GM19372 (cell line): ENCODE data around the gene MRPL18.

Experiments used
- ATAC-seq: cut with Tn5 transposase; IDR thresholded peaks from one replicate; pipeline ENCODE4 v1.9.1; 2021; ENCODE audit warnings: mild to moderate bottlenecking, low read depth, moderate library complexity; ENCODE audit not compliant: unreplicated experiment

MRPL18 gene

DNA sequence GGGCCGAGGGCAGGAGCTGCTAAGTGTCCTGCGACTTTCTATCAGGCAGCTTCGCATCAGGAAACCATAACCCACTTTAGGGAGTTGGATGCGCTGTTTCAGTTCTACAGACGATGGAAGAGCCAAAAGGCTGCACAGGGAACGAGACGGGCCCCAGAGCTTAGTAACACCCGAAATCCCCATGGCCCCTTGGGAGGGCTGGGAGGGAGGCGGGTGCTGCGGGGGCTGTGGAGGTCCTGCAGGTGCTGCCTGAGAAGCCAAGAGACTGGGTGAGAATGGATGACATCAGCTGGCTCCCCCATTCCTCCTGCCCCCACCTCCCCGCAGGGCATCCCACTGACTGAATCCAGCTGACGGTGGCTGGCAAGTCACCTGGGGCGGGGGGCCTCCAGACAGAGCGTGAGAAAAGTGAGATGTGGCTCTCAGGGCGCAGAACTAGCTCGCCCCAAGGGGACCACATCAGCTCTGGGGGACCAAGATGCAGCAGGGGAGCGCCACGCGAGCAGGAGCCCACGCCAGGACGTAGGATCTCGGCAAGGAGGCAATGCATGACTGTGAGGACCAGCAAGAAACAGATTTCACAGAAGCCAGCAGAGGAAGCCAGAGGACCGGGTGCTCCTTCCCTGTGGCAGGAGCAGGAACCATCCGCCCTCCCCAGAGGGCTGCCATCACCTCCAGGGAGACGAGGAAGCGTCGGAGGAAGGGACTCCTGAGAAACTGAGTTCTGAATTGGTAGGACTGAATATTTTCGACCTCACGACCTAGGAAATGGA is 46.6 kb downstream of the MRPL18 start:
- ATAC-seq: no peak

DNA sequence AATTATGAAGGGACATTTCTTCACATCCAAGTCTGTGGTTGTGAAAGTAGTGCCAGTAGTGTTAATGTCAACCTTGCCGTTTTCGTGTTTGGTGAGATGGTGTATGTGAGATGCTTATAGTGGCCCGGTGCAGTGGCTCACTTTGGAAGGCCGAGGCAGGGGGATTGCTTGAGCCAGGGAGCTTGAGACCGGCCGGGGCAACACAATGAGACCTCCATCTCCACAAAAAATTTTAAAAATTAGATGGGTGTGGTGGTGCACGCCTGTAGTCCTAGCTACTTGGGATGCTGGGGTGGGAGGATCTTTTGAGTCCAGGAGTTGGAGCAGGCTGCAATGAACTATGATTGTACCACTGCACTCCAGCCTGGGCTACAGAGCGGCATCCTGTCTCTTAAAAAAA is 47.2 kb downstream of the MRPL18 start:
- ATAC-seq: no peak

DNA sequence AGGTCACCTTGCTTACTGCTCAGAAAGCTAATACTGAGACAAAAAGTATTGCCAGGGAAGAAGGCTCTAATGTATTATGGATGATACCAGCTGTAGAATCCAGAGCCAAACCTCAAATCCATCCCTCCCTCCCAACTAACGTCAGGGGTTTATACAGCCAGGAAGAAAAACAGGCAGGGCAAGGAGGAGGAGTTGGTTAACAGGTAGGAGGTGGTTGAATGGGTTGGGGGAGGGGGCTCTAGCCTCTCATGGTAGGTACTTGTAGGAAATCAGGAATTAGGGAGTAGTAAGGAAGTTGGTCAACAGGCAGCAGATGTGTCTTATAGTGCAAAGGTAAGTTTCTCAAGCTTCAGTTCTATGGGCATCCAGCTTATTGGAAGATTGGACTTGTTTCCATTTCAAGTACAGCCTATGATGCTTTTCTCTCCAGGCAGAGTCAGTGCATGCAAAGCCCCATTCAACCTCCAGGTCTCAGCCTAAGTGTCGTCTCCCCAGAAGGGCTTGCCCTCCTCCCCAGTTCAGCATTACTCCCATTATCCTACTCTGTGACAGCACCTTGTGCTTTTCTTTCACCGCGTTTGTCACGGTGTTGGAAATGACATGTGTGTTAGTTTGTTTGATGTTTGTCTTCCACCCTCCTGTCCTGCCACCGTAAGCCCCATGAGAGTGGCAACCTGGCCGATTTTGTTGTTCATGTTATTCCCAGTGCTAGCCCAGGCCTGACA is 47.9 kb downstream of the MRPL18 start:
- ATAC-seq: no peak

DNA sequence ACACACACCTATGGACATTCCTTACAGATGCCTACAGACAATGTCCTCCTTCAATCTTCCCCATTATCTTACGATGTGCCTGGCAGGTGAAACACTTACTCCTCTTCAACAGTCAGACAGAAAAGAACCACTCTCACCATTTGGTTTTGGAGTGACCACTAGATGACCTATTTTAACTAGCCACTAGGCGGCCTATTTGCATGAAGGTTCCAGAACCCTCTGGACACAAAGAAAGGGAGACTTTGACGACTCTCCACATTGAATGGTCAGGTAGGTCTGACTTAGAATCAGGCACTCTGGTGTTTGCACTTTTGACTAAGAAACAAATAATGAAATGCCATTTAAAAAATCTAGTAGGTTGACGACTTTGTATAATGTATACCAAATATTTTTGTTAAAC is 51.8 kb downstream of the MRPL18 start:
- no peak for ATAC-seq

DNA sequence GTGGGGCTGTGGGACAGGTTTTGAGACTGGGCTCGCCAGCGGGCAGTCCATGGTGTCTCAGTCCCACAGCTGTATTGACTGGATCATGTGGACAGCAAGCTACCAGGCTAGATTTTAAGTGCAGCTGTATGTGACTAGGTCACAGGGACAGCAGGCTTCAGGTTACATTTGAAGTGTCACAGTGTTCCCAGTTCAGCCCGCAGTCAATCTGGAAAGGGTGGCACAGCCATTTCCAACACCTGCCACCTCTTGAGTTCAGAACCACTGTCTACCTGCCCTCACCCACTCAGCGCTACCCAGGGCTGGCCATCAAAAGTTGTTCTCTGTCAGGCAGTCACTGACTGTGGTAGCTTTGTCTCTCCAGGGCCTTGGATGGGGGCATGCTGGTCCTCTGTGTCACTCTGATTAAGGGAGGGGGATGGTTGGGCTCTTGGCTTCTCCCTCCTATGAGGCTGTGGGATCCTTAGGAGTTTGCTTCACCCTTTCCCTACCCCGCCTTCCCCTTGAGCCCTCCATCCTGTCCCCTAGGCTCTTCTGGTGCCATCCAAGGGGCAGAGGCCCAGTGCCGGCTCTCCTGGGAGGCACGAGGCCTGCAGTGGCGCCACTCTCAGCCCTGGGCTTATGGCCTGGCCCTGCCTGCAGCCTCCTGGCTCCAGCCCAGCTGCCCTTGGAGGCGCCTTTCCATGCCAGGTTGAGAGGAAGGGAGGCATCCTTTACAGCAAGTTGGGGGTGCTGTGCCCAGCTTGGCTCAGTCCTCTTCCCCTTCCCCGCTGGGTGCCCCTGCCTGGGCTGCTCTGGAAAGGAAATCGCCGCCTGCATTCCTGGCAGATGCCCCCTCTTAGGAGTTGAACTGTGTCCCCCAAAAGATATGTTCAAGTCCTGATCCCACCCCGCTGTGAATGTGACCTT is 54.7 kb downstream of the MRPL18 start:
- no peak for ATAC-seq
